ENCODE results near the gene CHKB. TPM values are rescaled to one million over a fixed set of nuclear protein-coding genes. Genes with fewer than 3 reads are reported as not detected.

CHKB gene
- total RNA-seq, 2 experiments from 2014 or later: 85.8 to 100 TPM

GRCh38 chr22:50579752-50580151 lies 2.9 kb downstream of the CHKB start:
- peaks cover 65% of the 10 kb centered on the region for H3K36me3 ChIP-seq (ENCODE audit: insufficient read depth, low read length)
- BruUV-seq (replicated peaks): no TSS peak
- H3K4me2 ChIP-seq (ENCODE audit: low read length): no peak overlapping the region
- 0 out of 2 replicates have a peak, but pooled peaks cover 7% of the 10 kb centered on the region for H4K20me1 ChIP-seq (ENCODE audit: insufficient read depth, low read length)
- peaks cover 20% of the 10 kb centered on the region for H3K79me2 ChIP-seq (ENCODE audit: insufficient read depth, low read depth, low read length)
- H3K27ac ChIP-seq (ENCODE audit: low read depth, low read length, poor library complexity, severe bottlenecking): no peak overlapping the region
- H3K9me2 ChIP-seq (ENCODE audit: insufficient read depth, low read length): no peaks in the 10 kb centered on the region
- no peak overlapping the region for H2AFZ ChIP-seq (ENCODE audit: low read length)
- POLR2A ChIA-PET: no interaction called here
- CTCF ChIA-PET (ENCODE audit: unreplicated experiment): no interaction called here
- intact Hi-C loops (cut with micrococcal nuclease; ENCODE audit: unreplicated experiment): loop anchor here (5.0 kb wide), 1 partner anchor 327 kb away; the partner anchor contains the start of gene HDAC10
- no peak for DNase-seq (ENCODE audit: low spot score)
- H3K4me1 ChIP-seq (ENCODE audit: insufficient read depth, low read length, poor library complexity, severe bottlenecking): peaks cover 15% of the 10 kb centered on the region
- no peak overlapping the region for H3K4me3 ChIP-seq (ENCODE audit: low read depth, low read length, poor library complexity, severe bottlenecking)
- no peaks in the 10 kb centered on the region for H3K9me3 ChIP-seq (ENCODE audit: low read length)
- no peak for TF ChIP-seq EZH2phosphoT487 (IDR thresholded peaks at IDR 0.05; ENCODE audit: borderline replicate concordance, low read depth, low read length)
- TF ChIP-seq, protein P1, sequence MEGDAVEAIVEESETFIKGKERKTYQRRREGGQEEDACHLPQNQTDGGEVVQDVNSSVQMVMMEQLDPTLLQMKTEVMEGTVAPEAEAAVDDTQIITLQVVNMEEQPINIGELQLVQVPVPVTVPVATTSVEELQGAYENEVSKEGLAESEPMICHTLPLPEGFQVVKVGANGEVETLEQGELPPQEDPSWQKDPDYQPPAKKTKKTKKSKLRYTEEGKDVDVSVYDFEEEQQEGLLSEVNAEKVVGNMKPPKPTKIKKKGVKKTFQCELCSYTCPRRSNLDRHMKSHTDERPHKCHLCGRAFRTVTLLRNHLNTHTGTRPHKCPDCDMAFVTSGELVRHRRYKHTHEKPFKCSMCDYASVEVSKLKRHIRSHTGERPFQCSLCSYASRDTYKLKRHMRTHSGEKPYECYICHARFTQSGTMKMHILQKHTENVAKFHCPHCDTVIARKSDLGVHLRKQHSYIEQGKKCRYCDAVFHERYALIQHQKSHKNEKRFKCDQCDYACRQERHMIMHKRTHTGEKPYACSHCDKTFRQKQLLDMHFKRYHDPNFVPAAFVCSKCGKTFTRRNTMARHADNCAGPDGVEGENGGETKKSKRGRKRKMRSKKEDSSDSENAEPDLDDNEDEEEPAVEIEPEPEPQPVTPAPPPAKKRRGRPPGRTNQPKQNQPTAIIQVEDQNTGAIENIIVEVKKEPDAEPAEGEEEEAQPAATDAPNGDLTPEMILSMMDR (conservative IDR thresholded peaks at IDR 0.05; ENCODE audit: low read length): no peak

DNA sequence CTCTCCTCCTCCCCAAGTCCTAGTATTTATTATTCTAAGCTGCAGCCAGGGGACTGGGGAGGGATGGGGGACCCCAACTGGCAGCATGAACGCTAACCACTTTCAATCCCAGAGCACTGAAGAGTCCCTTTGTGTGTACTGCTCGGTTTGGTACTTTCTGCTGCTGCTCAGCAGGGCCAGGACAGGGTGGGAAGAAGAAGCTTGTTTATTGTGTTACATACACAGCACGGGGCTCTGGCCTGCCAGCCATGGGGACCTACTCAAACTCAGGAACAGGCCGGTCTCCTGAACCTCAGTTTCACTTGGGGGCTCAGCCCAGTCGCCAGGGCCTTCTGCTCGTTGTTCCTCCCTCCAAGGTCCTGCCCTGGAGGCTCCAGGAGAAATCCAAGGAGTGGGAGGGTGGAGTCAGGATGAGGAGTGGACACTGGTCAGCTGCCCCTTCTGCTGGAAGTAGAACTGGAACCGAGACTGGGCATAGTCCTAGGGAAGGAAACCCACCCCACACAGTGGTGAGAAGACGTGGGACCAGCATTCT lies 3.8 kb downstream of the CHKB start:
- Histone ChIP-seq H3K27ac (ENCODE audit: low read depth, low read length, poor library complexity, severe bottlenecking) (no peak overlapping the region), H3K9me2 (ENCODE audit: insufficient read depth, low read length) (no peaks in the 10 kb centered on the region), H2AFZ (ENCODE audit: low read length) (no peak overlapping the region), H3K9me3 (ENCODE audit: low read length) (no peaks in the 10 kb centered on the region), H3K79me2 (ENCODE audit: insufficient read depth, low read depth, low read length) (peaks cover 19% of the 10 kb centered on the region), H3K4me2 (ENCODE audit: low read length) (no peak overlapping the region), H3K4me3 (ENCODE audit: low read depth, low read length, poor library complexity, severe bottlenecking) (no peak overlapping the region), H3K36me3 (ENCODE audit: insufficient read depth, low read length) (peaks cover 72% of the 10 kb centered on the region), H3K4me1 (ENCODE audit: insufficient read depth, low read length, poor library complexity, severe bottlenecking) (peaks cover 13% of the 10 kb centered on the region), H4K20me1 (ENCODE audit: insufficient read depth, low read length) (0 out of 2 replicates have a peak, but pooled peaks cover 7% of the 10 kb centered on the region)
- BruUV-seq (replicated peaks): no TSS peak
- DNase-seq (ENCODE audit: low spot score): no peak
- ChIA-PET CTCF (ENCODE audit: unreplicated experiment) (no interaction called here), POLR2A (interaction anchor here (0.9 kb wide), 1 partner anchor 40 kb away, joined by 4 read pairs; no protein-coding TSS in a partner anchor)
- TF ChIP-seq, protein P1 (conservative IDR thresholded peaks at IDR 0.05; ENCODE audit: low read length): no peak
- no peak for TF ChIP-seq EZH2phosphoT487 (IDR thresholded peaks at IDR 0.05; ENCODE audit: borderline replicate concordance, low read depth, low read length)
- intact Hi-C loops (cut with micrococcal nuclease; ENCODE audit: unreplicated experiment): no loop called here

- Histone ChIP-seq H4K20me1 (ENCODE audit: insufficient read depth, low read length) (0 out of 2 replicates have a peak, but pooled peaks cover 7% of the 10 kb centered on the region), H3K79me2 (ENCODE audit: insufficient read depth, low read depth, low read length) (peaks cover 12% of the 10 kb centered on the region), H3K4me1 (ENCODE audit: insufficient read depth, low read length, poor library complexity, severe bottlenecking) (peaks cover 10% of the 10 kb centered on the region), H3K4me3 (ENCODE audit: low read depth, low read length, poor library complexity, severe bottlenecking) (no peak within 1 kb of the TSS), H3K4me2 (ENCODE audit: low read length) (no peak within 1 kb of the TSS), H3K27ac (ENCODE audit: low read depth, low read length, poor library complexity, severe bottlenecking) (no peak within 1 kb of the TSS), H3K36me3 (ENCODE audit: insufficient read depth, low read length) (peaks cover 79% of the 10 kb centered on the region), H3K9me2 (ENCODE audit: insufficient read depth, low read length) (no peaks in the 10 kb centered on the region), H3K9me3 (ENCODE audit: low read length) (no peaks in the 10 kb centered on the region), H2AFZ (ENCODE audit: low read length) (no peak within 1 kb of the TSS)
- BruUV-seq (replicated peaks): no TSS peak
- no peak for DNase-seq (ENCODE audit: low spot score)
- intact Hi-C loops (cut with micrococcal nuclease; ENCODE audit: unreplicated experiment): no loop called here
- POLR2A ChIA-PET: interaction anchor here (0.9 kb wide), 1 partner anchor 41 kb away, joined by 4 read pairs; no protein-coding TSS in a partner anchor
- CTCF ChIA-PET (ENCODE audit: unreplicated experiment): no interaction called here
- TF ChIP-seq, protein P1 (conservative IDR thresholded peaks at IDR 0.05; ENCODE audit: low read length): no peak
- TF ChIP-seq EZH2phosphoT487 (IDR thresholded peaks at IDR 0.05; ENCODE audit: borderline replicate concordance, low read depth, low read length): no peak
Measured at GRCh38 chr22:50577987-50578775, 4.5 kb downstream of the CHKB start, which contains the start of gene CPT1B. Gene CPT1B, minus strand, starts transcription at chr22:50578427. Its CDS starts 512 bp downstream, at chr22:50577915.

All from OCI-LY7 (cell line).